Kidney epithelial cell (primary cell): ENCODE measurements around the gene ITGB5. TPM values are rescaled to one million over a fixed set of nuclear protein-coding genes. Genes with fewer than 3 reads are reported as not detected.

Source experiments
- DNase-seq: peaks from one replicate; pipeline ENCODE4 v3.0.0-alpha.2; 2010; ENCODE audit warnings: low read depth
- H3K27me3 ChIP-seq: 2 replicates; pipeline ENCODE4 v1.6.0; 2011; ENCODE audit warnings: low read length; ENCODE audit not compliant: control insufficient read depth, insufficient read depth
- H3K36me3 ChIP-seq: 2 replicates; pipeline ENCODE4 v1.5.1; 2011; ENCODE audit warnings: low read length; ENCODE audit not compliant: control insufficient read depth, insufficient read depth
- H3K4me3 ChIP-seq: 2 replicates; pipeline ENCODE4 v1.5.1; 2011; ENCODE audit warnings: low read depth, mild to moderate bottlenecking, control low read depth, low read length
- CTCF ChIP-seq: IDR thresholded peaks from 2 replicates; pipeline ENCODE4 v1.5.1; 2011; ENCODE audit warnings: mild to moderate bottlenecking, moderate library complexity, low read length, control low read depth, inconsistent platforms; ENCODE audit not compliant: insufficient read depth, poor library complexity, severe bottlenecking
- total RNA-seq: library from RNA; depleted of rRNA; stranded (reverse); fragments of >200 nt; gene quantifications from 2 replicates; pipeline ENCODE4 v1.2.3, GENCODE V29; 2015

The ITGB5 gene
- total RNA-seq, 1 donor from 2014 or later: 86.0 TPM

DNA sequence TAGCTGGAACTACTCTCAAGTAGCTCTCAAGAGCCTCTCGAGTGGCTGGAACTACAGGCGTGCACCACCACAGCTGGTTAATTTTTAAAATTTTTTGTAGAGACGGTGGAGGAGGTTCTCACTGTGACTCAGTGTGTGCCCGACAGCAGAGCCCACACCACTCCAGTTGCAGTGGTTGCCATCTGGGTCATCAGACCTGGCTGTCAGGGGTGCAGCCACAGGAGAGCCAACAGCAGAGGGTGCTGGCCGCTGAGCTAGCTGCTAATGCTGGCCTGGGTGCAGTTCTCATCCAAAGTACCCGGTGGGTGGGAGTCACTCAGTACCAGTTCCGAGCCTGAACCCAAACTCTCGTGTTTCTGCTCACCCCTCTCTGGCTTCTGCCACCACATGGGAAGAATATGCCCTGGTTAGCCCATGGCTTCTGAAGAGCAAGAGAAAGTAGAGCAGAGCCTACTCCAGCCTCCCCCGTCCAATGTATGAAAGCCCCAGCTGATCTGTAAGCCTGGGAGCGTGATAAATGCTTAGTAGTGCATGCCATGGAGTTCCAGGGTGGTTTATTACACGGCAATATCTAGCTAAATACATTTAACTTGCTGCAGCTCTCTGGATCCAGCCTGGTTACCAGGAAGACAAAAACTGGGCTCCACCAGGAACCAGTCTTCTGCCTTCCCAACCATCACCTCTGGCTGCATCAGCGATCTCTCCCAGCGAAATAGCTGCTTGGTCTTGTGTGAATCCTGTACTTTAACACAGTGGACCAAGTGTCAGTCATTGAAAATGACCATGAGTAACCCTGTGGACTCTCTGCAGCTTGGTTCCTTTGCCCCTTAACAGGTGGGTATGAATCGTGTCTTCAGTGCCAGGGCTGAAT is 139.8 kb downstream of the ITGB5 start:
- no peak overlapping the region for H3K4me3 ChIP-seq
- TF ChIP-seq CTCF: no peak
- H3K36me3 ChIP-seq: no peaks in the 10 kb centered on the region
- H3K27me3 ChIP-seq: no peaks in the 10 kb centered on the region
- no peak for DNase-seq

GRCh38 chr3:124745756-124746155 is 141.4 kb downstream of the ITGB5 start:
- TF ChIP-seq CTCF: no peak
- H3K4me3 ChIP-seq: no peak overlapping the region
- no peak for DNase-seq
- H3K36me3 ChIP-seq: no peaks in the 10 kb centered on the region
- H3K27me3 ChIP-seq: no peaks in the 10 kb centered on the region

- Histone ChIP-seq H3K27me3 (no peaks in the 10 kb centered on the region), H3K4me3 (no peak overlapping the region), H3K36me3 (peaks cover 1% of the 10 kb centered on the region)
- TF ChIP-seq CTCF: no peak
- no peak for DNase-seq
Observed at GRCh38 chr3:124741027-124741426, 146.1 kb downstream of the ITGB5 start.

DNA sequence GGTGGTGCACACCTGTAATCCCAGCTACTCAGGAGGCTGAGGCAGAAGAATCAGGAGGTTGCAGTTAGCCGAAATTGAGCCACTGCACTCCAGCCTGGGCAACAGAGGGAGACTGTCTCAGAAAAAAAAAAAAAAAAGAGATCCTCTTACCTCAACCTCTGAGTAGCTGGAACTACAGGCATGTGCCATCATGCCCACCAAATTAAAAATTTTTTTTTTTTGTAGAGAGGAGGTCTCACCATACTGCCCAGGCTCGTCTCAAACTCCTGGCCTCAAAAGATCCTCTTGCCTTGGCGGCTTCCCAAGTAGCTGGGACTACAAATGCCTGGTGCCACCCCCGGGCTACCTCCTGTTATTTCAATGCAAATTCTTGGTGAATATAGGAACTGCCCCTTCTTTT is 155.4 kb downstream of the ITGB5 start:
- Histone ChIP-seq H3K4me3 (no peak overlapping the region), H3K27me3 (no peaks in the 10 kb centered on the region), H3K36me3 (peaks cover 1% of the 10 kb centered on the region)
- TF ChIP-seq CTCF: no peak
- no peak for DNase-seq

DNA sequence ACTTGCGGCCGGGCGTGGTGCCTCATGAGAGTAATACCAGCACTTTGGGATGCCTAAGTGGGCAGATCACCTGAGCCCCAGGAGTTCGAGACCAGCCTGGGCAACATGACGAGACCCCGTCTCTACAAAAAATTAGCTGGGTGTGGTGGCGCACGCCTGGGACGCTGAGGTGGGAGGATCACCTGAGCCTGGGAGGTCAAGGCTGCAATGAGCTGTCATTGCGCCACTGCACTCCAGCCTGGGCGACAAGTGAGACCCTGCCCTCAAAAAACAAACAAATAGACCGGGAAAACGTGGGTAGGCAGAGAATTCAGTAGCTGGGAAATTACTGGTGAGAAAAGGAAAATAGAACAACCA is 156.2 kb downstream of the ITGB5 start:
- Histone ChIP-seq H3K27me3 (no peaks in the 10 kb centered on the region), H3K36me3 (peaks cover 1% of the 10 kb centered on the region), H3K4me3 (peak overlapping the region; percentile 55)
- no peak for DNase-seq
- TF ChIP-seq CTCF: no peak

DNA sequence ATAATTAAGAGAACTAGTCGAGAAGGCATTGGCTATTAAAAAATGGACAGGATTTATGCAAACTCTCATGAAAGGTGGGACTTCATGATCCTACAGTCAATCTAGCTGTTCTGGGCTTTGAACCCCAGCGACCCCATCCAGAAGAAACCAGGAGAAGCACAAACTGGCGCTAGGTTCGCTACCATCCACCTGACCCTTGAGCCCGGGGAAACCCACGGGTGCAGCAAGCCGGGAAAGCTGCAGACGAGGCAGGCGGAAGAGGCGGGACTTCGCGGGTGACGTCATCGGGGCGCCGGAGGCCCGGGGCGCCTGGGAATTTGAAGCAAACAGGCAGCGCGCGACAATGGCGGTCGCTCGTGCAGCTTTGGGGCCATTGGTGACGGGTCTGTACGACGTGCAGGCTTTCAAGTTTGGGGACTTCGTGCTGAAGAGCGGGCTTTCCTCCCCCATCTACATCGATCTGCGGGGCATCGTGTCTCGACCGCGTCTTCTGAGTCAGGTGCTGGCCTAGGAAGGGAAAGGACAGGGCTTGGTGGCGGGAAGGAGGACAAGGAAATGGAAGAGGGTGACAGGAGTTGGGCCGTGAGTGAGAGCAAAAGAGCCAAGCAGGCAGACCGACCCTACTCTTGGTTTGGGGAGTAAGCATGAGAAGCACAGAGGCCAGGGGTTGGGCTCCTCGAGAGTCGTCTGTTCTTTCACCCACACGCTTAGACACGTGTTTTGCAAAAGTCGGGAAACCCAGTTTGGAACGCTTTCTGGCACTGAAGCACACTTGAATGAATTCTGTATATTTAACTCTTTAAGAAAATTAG is 156.8 kb downstream of the ITGB5 start, which contains the start of gene UMPS:
Gene UMPS, plus strand, starts transcription at position 324 of the 812 bp plus-strand sequence. Its CDS starts 20 bp downstream, at position 344.
- H3K27me3 ChIP-seq: no peaks in the 10 kb centered on the region
- H3K36me3 ChIP-seq: peaks cover 1% of the 10 kb centered on the region
- peak within 1 kb of the TSS; percentile 55 for H3K4me3 ChIP-seq
- peak; percentile 41 for DNase-seq
- no peak for TF ChIP-seq CTCF
